ENCODE data around the gene CARS1. TPM values are rescaled to one million over a fixed set of nuclear protein-coding genes. Genes with fewer than 3 reads are reported as not detected.

The CARS1 gene
- polyA plus RNA-seq, 3 donors, result 30.9 to 46.8 (median 35.7) TPM

DNA sequence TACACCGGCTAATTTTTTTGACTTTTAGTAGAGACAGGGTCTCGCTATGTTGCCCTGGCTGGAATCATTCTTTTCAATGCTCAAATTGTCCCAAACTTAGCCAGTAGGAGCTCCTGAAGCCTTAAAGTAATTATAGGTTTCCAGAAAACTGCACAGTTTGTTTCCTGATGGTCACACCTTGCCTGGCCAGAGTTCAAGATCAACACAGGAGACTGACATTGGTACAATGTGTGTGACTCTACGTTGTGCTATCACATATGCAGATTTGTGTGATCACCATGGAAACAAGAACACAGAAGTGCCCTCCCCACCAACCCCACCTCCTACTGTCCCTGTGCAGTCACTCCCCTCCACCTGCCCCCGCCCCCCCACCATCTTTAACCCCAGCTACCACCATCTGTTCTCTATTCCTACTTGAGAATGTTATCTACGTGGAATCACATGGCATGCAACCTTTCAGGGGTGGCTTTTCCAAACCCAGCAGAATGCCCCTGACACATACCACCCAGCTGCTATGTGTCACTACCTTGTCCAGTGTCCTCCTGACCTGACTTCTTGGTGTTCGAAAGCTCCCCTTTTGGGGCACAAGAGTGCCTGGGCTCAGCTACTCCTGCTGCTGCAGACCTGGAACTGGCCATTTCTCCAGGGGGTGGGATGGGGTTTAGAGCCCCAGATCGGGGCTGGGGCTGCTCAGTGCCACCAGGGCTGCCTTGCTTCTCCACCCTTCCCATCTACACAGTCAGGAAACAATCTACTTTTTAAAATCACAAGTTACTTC lies 59.0 kb downstream of the CARS1 start:
- no peak overlapping the region for H3K9ac ChIP-seq (ENCODE audit: insufficient read depth, low read length, poor library complexity, severe bottlenecking)
- intact Hi-C loops (cut with micrococcal nuclease), result no loop called here
- H4K20me1 ChIP-seq (ENCODE audit: insufficient read depth, low read length), result peaks cover 8% of the 10 kb centered on the region

DNA sequence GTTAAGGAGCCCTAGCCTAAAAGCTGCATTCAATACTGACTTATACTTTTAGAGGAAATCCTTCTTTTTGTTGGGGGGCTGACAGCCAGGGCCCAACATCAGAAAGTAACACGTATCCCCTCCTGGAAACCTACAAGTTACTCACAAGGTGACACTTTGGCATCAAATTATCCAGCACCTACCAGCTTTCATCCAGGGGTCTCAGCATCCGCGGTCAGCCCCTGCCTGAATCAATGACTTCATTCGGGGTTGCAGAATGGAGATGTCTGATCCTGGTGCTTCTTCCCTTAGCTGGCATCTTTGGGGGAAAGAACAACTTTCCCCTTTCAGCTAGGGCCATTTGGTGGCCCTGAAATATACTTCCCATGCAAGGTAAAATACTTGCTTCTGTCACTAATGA lies 59.8 kb downstream of the CARS1 start:
- no peak for DNase-seq
- Histone ChIP-seq H4K20me1 (ENCODE audit: insufficient read depth, low read length) (no peaks in the 10 kb centered on the region), H3K79me2 (ENCODE audit: insufficient read depth, low read length) (no peaks in the 10 kb centered on the region), H3K27ac (ENCODE audit: low read depth in 1 of 2, low read length in 2 of 2) (no peak overlapping the region), H3K4me3 (replicated peaks in 1 of 3; ENCODE audit: low read depth in 2 of 3, low read length in 3 of 3) (no peak overlapping the region), H2AFZ (ENCODE audit: insufficient read depth, low read depth, low read length, poor library complexity, severe bottlenecking) (no peak overlapping the region), H3K36me3 (replicated peaks in 1 of 2; ENCODE audit: control insufficient read depth in 1 of 2, insufficient read depth in 2 of 2, low read length in 2 of 2) (peaks cover 20 to 31% of the 10 kb centered on the region in 2 donors), H3K9ac (ENCODE audit: insufficient read depth, low read length, poor library complexity, severe bottlenecking) (no peak overlapping the region), H3K4me1 (ENCODE audit: control insufficient read depth in 1 of 2, insufficient read depth in 2 of 2, low read length in 2 of 2) (peaks cover 11 to 13% of the 10 kb centered on the region in 2 donors), H3K9me3 (replicated peaks in 1 of 2; ENCODE audit: control insufficient read depth in 1 of 2, insufficient read depth in 1 of 2, low read length in 2 of 2) (no peaks in the 10 kb centered on the region), H3K4me2 (replicated peaks; ENCODE audit: extremely low read depth, low read length, poor library complexity, severe bottlenecking) (no peak overlapping the region), H3K27me3 (ENCODE audit: control insufficient read depth in 2 of 2, insufficient read depth in 2 of 2, low read length in 2 of 2) (no peaks in the 10 kb centered on the region)
- intact Hi-C loops (cut with micrococcal nuclease), result no loop called here
- peaks cover 0 to 2% (median 1%) of the 10 kb centered on the region in 3 donors for H3K27me3 Mint-ChIP-seq (ENCODE audit: low read depth in 3 of 3)
- 100% methylated on average over 2 of the region's 4 CpGs for WGBS (ENCODE audit: insufficient coverage)
- no peak overlapping the region for H3K27ac Mint-ChIP-seq
- no peak overlapping the region for H3K4me3 Mint-ChIP-seq
- H3K4me1 Mint-ChIP-seq, result peaks cover 12% of the 10 kb centered on the region
- TF ChIP-seq, protein P1, sequence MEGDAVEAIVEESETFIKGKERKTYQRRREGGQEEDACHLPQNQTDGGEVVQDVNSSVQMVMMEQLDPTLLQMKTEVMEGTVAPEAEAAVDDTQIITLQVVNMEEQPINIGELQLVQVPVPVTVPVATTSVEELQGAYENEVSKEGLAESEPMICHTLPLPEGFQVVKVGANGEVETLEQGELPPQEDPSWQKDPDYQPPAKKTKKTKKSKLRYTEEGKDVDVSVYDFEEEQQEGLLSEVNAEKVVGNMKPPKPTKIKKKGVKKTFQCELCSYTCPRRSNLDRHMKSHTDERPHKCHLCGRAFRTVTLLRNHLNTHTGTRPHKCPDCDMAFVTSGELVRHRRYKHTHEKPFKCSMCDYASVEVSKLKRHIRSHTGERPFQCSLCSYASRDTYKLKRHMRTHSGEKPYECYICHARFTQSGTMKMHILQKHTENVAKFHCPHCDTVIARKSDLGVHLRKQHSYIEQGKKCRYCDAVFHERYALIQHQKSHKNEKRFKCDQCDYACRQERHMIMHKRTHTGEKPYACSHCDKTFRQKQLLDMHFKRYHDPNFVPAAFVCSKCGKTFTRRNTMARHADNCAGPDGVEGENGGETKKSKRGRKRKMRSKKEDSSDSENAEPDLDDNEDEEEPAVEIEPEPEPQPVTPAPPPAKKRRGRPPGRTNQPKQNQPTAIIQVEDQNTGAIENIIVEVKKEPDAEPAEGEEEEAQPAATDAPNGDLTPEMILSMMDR (IDR thresholded peaks at IDR 0.05), result no peak
- peaks cover 0 to under 1% (median 0%) of the 10 kb centered on the region in 7 donors for H3K9me3 Mint-ChIP-seq
- H3K36me3 Mint-ChIP-seq, result peaks cover 28 to 30% of the 10 kb centered on the region in 2 donors

More for the DNA sequence above, 59.0 kb downstream of the CARS1 start:
- Histone ChIP-seq H2AFZ (ENCODE audit: insufficient read depth, low read depth, low read length, poor library complexity, severe bottlenecking) (no peak overlapping the region), H3K4me1 (ENCODE audit: control insufficient read depth in 1 of 2, insufficient read depth in 2 of 2, low read length in 2 of 2) (peaks cover 12% of the 10 kb centered on the region in 2 donors), H3K4me2 (replicated peaks; ENCODE audit: extremely low read depth, low read length, poor library complexity, severe bottlenecking) (no peak overlapping the region), H3K36me3 (replicated peaks in 1 of 2; ENCODE audit: control insufficient read depth in 1 of 2, insufficient read depth in 2 of 2, low read length in 2 of 2) (peaks cover 20 to 40% of the 10 kb centered on the region in 2 donors), H3K4me3 (replicated peaks in 1 of 3; ENCODE audit: low read depth in 2 of 3, low read length in 3 of 3) (no peak overlapping the region), H3K79me2 (ENCODE audit: insufficient read depth, low read length) (no peaks in the 10 kb centered on the region), H3K9me3 (replicated peaks in 1 of 2; ENCODE audit: control insufficient read depth in 1 of 2, insufficient read depth in 1 of 2, low read length in 2 of 2) (no peaks in the 10 kb centered on the region), H3K27ac (ENCODE audit: low read depth in 1 of 2, low read length in 2 of 2) (no peak overlapping the region), H3K27me3 (ENCODE audit: control insufficient read depth in 2 of 2, insufficient read depth in 2 of 2, low read length in 2 of 2) (no peaks in the 10 kb centered on the region)
- peak overlapping the region in 1 of 2 donors; percentile 9 for H3K4me3 Mint-ChIP-seq
- TF ChIP-seq, protein P1 (IDR thresholded peaks at IDR 0.05), result no peak
- H3K36me3 Mint-ChIP-seq, result peaks cover 36 to 39% of the 10 kb centered on the region in 2 donors
- no peak overlapping the region for H3K27ac Mint-ChIP-seq
- H3K4me1 Mint-ChIP-seq, result peaks cover 15% of the 10 kb centered on the region
- peaks cover 0 to 2% (median 1%) of the 10 kb centered on the region in 3 donors for H3K27me3 Mint-ChIP-seq (ENCODE audit: low read depth in 3 of 3)
- 100% methylated on average over 1 of the region's 7 CpGs for WGBS (ENCODE audit: insufficient coverage)
- H3K9me3 Mint-ChIP-seq, result peaks cover 0 to 4% (median 0%) of the 10 kb centered on the region in 7 donors
- DNase-seq, result no peak

Measured in CD14-positive monocyte (primary cell).